SK-N-SH (cell line): ENCODE results near the gene TRAF7.
"Not testable (repeated sequence)": the region's sequence is repeated elsewhere in the genome, so short reads cannot be mapped to it uniquely, and the experiment has no call there.

ENCODE experiments used
- FOSL2 ChIP-seq: IDR thresholded peaks from 2 replicates; pipeline ENCODE4 v1.4.0; 2012; ENCODE audit warnings: low read depth, mild to moderate bottlenecking, moderate library complexity, borderline replicate concordance
- FOXJ3 ChIP-seq: sonication (generic); formaldehyde crosslinking; IDR thresholded peaks from 2 replicates; pipeline ENCODE4 v1.5.1; 2020; ENCODE audit warnings: mild to moderate bottlenecking, missing genetic modification reagents
- FOXM1 ChIP-seq: IDR thresholded peaks from 2 replicates; pipeline ENCODE4 v1.4.0; 2012; ENCODE audit warnings: low read depth, mild to moderate bottlenecking
- JUND ChIP-seq: IDR thresholded peaks from 2 replicates; pipeline ENCODE4 v1.4.0; 2012
- NFIC ChIP-seq: IDR thresholded peaks from 2 replicates; pipeline ENCODE4 v1.4.0; 2012; ENCODE audit warnings: borderline replicate concordance
- NRF1 ChIP-seq: IDR thresholded peaks from 2 replicates; pipeline ENCODE4 v1.6.1; 2012; ENCODE audit warnings: low read depth, mild to moderate bottlenecking, low read length
- POLR2AphosphoS5 ChIP-seq: IDR thresholded peaks from 2 replicates; pipeline ENCODE4 v1.6.1; 2012; ENCODE audit warnings: low read depth, low read length
- RXRA ChIP-seq: IDR thresholded peaks from 2 replicates; pipeline ENCODE4 v1.4.0; 2012; ENCODE audit warnings: low read depth, mild to moderate bottlenecking, borderline replicate concordance
- YY1 ChIP-seq: IDR thresholded peaks from 2 replicates; pipeline ENCODE4 v1.4.0; 2012; ENCODE audit warnings: low read depth, mild to moderate bottlenecking
- TF ChIP-seq, protein P1 (sequence below): fragments of 200-600 bp; sonication (generic); IDR thresholded peaks from 2 replicates; pipeline ENCODE4 v1.6.1; 2017; ENCODE audit warnings: antibody characterized with exemption, mild to moderate bottlenecking, moderate library complexity
- TF ChIP-seq, protein P2 (sequence below): IDR thresholded peaks from 2 replicates; pipeline ENCODE4 v1.4.0; 2012; ENCODE audit warnings: low read depth

DNA sequence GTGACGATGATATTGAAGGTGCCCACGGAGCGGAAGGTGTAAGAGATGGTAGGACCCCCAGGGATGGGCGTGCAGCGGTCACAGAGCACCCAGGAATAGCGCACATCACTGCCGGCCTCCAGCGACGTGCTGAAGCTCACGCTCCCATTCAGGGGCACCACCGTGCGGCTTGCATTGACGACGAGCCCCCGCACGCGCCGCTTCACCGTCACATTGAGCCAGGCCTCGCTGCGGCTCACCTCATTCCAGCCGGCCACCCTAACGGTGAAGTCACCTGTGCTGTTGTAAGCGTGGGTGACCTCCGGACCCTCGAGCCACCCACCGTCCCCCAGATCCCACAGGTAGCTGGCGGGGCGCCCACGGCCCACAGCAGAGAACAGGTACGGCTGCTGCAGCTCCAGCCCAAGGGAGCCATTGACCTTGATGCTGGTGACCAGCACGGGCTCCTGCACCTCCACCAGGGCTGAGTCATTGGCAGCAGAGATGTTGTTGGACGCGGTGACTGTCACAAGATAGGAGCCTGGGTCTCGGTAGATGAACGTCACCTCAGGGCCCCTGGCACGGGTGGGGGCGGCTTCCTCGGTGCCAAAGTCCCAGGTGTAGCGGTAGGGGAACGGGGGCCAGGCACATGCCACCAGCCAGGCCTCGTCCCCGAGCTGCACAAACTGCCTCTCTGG lies 45.1 kb upstream of the TRAF7 start:
- not testable (repeated sequence) for TF ChIP-seq FOSL2; NFIC; POLR2AphosphoS5; YY1; JUND; RXRA; NRF1; FOXM1; FOXJ3 (CRISPR knock-in tag)
- TF ChIP-seq, protein P1, sequence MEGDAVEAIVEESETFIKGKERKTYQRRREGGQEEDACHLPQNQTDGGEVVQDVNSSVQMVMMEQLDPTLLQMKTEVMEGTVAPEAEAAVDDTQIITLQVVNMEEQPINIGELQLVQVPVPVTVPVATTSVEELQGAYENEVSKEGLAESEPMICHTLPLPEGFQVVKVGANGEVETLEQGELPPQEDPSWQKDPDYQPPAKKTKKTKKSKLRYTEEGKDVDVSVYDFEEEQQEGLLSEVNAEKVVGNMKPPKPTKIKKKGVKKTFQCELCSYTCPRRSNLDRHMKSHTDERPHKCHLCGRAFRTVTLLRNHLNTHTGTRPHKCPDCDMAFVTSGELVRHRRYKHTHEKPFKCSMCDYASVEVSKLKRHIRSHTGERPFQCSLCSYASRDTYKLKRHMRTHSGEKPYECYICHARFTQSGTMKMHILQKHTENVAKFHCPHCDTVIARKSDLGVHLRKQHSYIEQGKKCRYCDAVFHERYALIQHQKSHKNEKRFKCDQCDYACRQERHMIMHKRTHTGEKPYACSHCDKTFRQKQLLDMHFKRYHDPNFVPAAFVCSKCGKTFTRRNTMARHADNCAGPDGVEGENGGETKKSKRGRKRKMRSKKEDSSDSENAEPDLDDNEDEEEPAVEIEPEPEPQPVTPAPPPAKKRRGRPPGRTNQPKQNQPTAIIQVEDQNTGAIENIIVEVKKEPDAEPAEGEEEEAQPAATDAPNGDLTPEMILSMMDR: not testable (repeated sequence)
- TF ChIP-seq, protein P2, sequence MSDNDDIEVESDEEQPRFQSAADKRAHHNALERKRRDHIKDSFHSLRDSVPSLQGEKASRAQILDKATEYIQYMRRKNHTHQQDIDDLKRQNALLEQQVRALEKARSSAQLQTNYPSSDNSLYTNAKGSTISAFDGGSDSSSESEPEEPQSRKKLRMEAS: not testable (repeated sequence)
